HFF-Myc (cell line): ENCODE measurements around the gene TNFSF15.

ENCODE experiments used
- DNase-seq: peaks from one replicate; pipeline ENCODE4 v3.0.0-alpha.2; 2011; ENCODE audit warnings: low read depth; ENCODE audit errors: extremely low read depth
- H3K4me3 ChIP-seq: replicated peaks from 2 replicates; pipeline ENCODE4 v1.5.1; 2011; ENCODE audit warnings: low read depth, mild to moderate bottlenecking, control low read depth, low read length
- CTCF ChIP-seq: IDR thresholded peaks from 2 replicates; pipeline ENCODE4 v1.5.1; 2012; ENCODE audit warnings: mild to moderate bottlenecking, low read depth, low read length, control low read depth; ENCODE audit errors: missing control alignments

Gene TNFSF15

GRCh38 chr9:114775981-114776380, 29.9 kb downstream of the TNFSF15 start:
- no peak for TF ChIP-seq CTCF
- no peak for DNase-seq

GRCh38 chr9:114775121-114775520, 30.7 kb downstream of the TNFSF15 start:
- DNase-seq: no peak
- no peak for TF ChIP-seq CTCF
- H3K4me3 ChIP-seq: no peak overlapping the region

More at GRCh38 chr9:114775981-114776380, 29.9 kb downstream of the TNFSF15 start:
- H3K4me3 ChIP-seq: no peak overlapping the region

- no peak for TF ChIP-seq CTCF
- H3K4me3 ChIP-seq: no peak overlapping the region
These were observed 31.3 kb downstream of the TNFSF15 start for GRCh38 chr9:114774524-114774923.

GRCh38 chr9:114771889-114772288, 34.0 kb downstream of the TNFSF15 start:
- DNase-seq: no peak
- no peak for TF ChIP-seq CTCF
- no peak overlapping the region for H3K4me3 ChIP-seq

More at GRCh38 chr9:114774524-114774923, 31.3 kb downstream of the TNFSF15 start:
- no peak for DNase-seq

- no peak overlapping the region for H3K4me3 ChIP-seq
- DNase-seq: no peak
- TF ChIP-seq CTCF: no peak
These were observed 34.8 kb downstream of the TNFSF15 start for GRCh38 chr9:114770991-114771390.

- no peak for DNase-seq
- no peak overlapping the region for H3K4me3 ChIP-seq
- TF ChIP-seq CTCF: no peak
These were observed 36.2 kb downstream of the TNFSF15 start for GRCh38 chr9:114769624-114770023.

- no peak for DNase-seq
- H3K4me3 ChIP-seq: no peak overlapping the region
- no peak for TF ChIP-seq CTCF
These were observed 42.6 kb downstream of the TNFSF15 start for GRCh38 chr9:114763220-114763619.
